Thyroid gland (tissue), 4 donors: ENCODE data around the gene NADSYN1.

Source experiments
- CTCF ChIP-seq, 6 experiments: fragments of 200-600 bp in 3 of 6; fragments of 450-650 bp in 3 of 6; sonication (generic) in 3 of 6; IDR thresholded peaks; one replicate each; pipeline ENCODE4 v1.5.1; 2016 to 2019; ENCODE audit warnings: antibody characterized with exemption in 6 of 6, mild to moderate bottlenecking in 2 of 6, inconsistent platforms in 1 of 6, moderate library complexity in 1 of 6
- POLR2A ChIP-seq, 2 donors: fragments of 450-650 bp; IDR thresholded peaks; one replicate each; pipeline ENCODE4 v1.6.1; 2017; ENCODE audit warnings: antibody characterized with exemption in 2 of 2, mild to moderate bottlenecking in 2 of 2, moderate library complexity in 1 of 2

DNA sequence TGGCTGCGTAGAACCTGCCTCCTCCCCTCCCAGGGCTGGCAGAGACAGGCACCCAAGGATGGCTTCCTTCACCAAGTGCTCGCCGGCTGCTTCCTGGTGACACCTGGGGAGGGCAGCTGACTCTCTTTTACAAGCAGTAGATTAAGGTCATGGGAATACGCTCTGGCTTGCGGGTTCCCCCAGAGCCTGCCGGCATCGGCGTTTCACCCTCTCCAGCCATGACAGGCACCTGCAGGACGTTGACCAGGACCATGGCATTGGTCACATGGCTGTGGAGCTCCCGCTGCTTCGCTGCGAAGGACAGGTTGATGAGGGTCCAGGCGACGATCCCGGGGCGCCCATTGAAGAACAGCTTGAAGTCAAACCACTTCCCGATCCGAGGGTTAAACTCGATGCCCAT lies 14.4 kb upstream of the NADSYN1 start:
- no peak for TF ChIP-seq CTCF (IDR thresholded peaks at IDR 0.05)
- no peak for TF ChIP-seq POLR2A (IDR thresholded peaks at IDR 0.05)
